Astrocyte of the cerebellum (primary cell): ENCODE measurements around the gene PRL.

Experiments used
- DNase-seq: peaks from one replicate; pipeline ENCODE4 v3.0.0-alpha.2; 2011; ENCODE audit warnings: low read depth
- H3K4me3 ChIP-seq: 2 replicates; pipeline ENCODE4 v1.5.1; 2011; ENCODE audit warnings: mild to moderate bottlenecking, low read depth, low read length, moderate library complexity
- CTCF ChIP-seq: IDR thresholded peaks from 2 replicates; pipeline ENCODE4 v1.5.1; 2012; ENCODE audit warnings: low read length, low read depth, moderate library complexity, mild to moderate bottlenecking; ENCODE audit errors: missing control alignments
- in situ Hi-C: cut with HindIII; loops from 2 replicates; pipeline ENCODE4 v1.10.0; 2017; ENCODE audit warnings: low sequenced_read_pairs

Gene PRL

GRCh38 chr6:22328474-22328873 lies 31.6 kb upstream of the PRL start:
- no peak for TF ChIP-seq CTCF
- no peak overlapping the region for H3K4me3 ChIP-seq
- DNase-seq = no peak
- in situ Hi-C loops = no loop called here

- in situ Hi-C loops = no loop called here
Observed at GRCh38 chr6:22327881-22328280, 31.0 kb upstream of the PRL start.

GRCh38 chr6:22326500-22326899 lies 29.7 kb upstream of the PRL start:
- DNase-seq = no peak
- TF ChIP-seq CTCF = no peak
- in situ Hi-C loops = no loop called here
- H3K4me3 ChIP-seq = no peak overlapping the region

More at GRCh38 chr6:22327881-22328280, 31.0 kb upstream of the PRL start:
- DNase-seq = no peak
- no peak overlapping the region for H3K4me3 ChIP-seq
- TF ChIP-seq CTCF = no peak

GRCh38 chr6:22325481-22325880 lies 28.6 kb upstream of the PRL start:
- TF ChIP-seq CTCF = no peak
- H3K4me3 ChIP-seq = no peak overlapping the region
- in situ Hi-C loops = no loop called here
- DNase-seq = no peak

- TF ChIP-seq CTCF = no peak
- in situ Hi-C loops = no loop called here
- no peak overlapping the region for H3K4me3 ChIP-seq
- DNase-seq = no peak
Observed at GRCh38 chr6:22323848-22324247, 27.0 kb upstream of the PRL start.

GRCh38 chr6:22322103-22323030 lies 25.5 kb upstream of the PRL start:
- no peak for TF ChIP-seq CTCF
- in situ Hi-C loops = no loop called here
- no peak for DNase-seq
- no peak overlapping the region for H3K4me3 ChIP-seq
